GM19328 (cell line): ENCODE measurements around the gene OTUD3.
"Not testable (repeated sequence)": the region's sequence is repeated elsewhere in the genome, so short reads cannot be mapped to it uniquely, and the experiment has no call there.

Source experiments
- ATAC-seq: cut with Tn5 transposase; IDR thresholded peaks from one replicate; pipeline ENCODE4 v1.9.1; 2021; ENCODE audit warnings: mild to moderate bottlenecking, moderate library complexity; ENCODE audit not compliant: unreplicated experiment

Gene OTUD3

GRCh38 chr1:19909971-19910370, 27.8 kb downstream of the OTUD3 start:
- no peak for ATAC-seq

- ATAC-seq: no peak
These were observed 28.5 kb downstream of the OTUD3 start for GRCh38 chr1:19910650-19911049.

- ATAC-seq: no peak
These were observed 35.9 kb downstream of the OTUD3 start for GRCh38 chr1:19918057-19918456.

GRCh38 chr1:19920132-19920710, 38.0 kb downstream of the OTUD3 start:
- ATAC-seq: no peak

- ATAC-seq: no peak
These were observed 39.1 kb downstream of the OTUD3 start for GRCh38 chr1:19921310-19921709.

- no peak for ATAC-seq
These were observed 40.0 kb downstream of the OTUD3 start for GRCh38 chr1:19922015-19922688.

- ATAC-seq: no peak
These were observed 41.1 kb downstream of the OTUD3 start, which contains the start of gene PLA2G2E for GRCh38 chr1:19923137-19923952. Gene PLA2G2E, minus strand, starts transcription at chr1:19923617. Its CDS starts 58 bp downstream, at chr1:19923559.

GRCh38 chr1:19923953-19924346, 41.8 kb downstream of the OTUD3 start:
- no peak for ATAC-seq

- no peak for ATAC-seq
These were observed 43.3 kb downstream of the OTUD3 start for GRCh38 chr1:19925342-19926070.

GRCh38 chr1:19926296-19927129, 44.3 kb downstream of the OTUD3 start:
- ATAC-seq: no peak

- not testable (repeated sequence) for ATAC-seq
These were observed 44.9 kb downstream of the OTUD3 start for GRCh38 chr1:19927130-19927421.

GRCh38 chr1:19932866-19933265, 50.7 kb downstream of the OTUD3 start:
- ATAC-seq: no peak

GRCh38 chr1:19934336-19934735, 52.1 kb downstream of the OTUD3 start:
- no peak for ATAC-seq

- ATAC-seq: no peak
These were observed 54.0 kb downstream of the OTUD3 start for GRCh38 chr1:19936061-19936750.

GRCh38 chr1:19938472-19938871, 56.3 kb downstream of the OTUD3 start:
- no peak for ATAC-seq

- ATAC-seq: no peak
These were observed 58.5 kb downstream of the OTUD3 start for GRCh38 chr1:19940486-19941205.

- no peak for ATAC-seq
These were observed 59.0 kb downstream of the OTUD3 start for GRCh38 chr1:19941206-19941568.

GRCh38 chr1:19942088-19942487, 59.9 kb downstream of the OTUD3 start:
- ATAC-seq: no peak

GRCh38 chr1:19942657-19943056, 60.5 kb downstream of the OTUD3 start:
- no peak for ATAC-seq
